CD4-positive, alpha-beta T cell treated with Interleukin-1 beta for 1 hour (primary cell): Measurements from ENCODE around the gene RFX4.
A peak's percentile ranks its signal among the peaks of the same experiment; 100 is the strongest.

Experiments used
- DNase-seq, 2 donors: peaks; one replicate each; pipeline ENCODE4 v3.0.0-alpha.2; 2020 to 2022

RFX4 gene

GRCh38 chr12:106767954-106768822, 185.4 kb downstream of the RFX4 start:
- DNase-seq, result no peak

GRCh38 chr12:106769078-106769477, 186.3 kb downstream of the RFX4 start:
- no peak for DNase-seq

GRCh38 chr12:106769546-106769945, 186.7 kb downstream of the RFX4 start:
- no peak for DNase-seq

GRCh38 chr12:106771425-106771824, 188.6 kb downstream of the RFX4 start:
- no peak for DNase-seq

- DNase-seq, result peak in 1 of 2 donors; percentile 10
Measured at GRCh38 chr12:106773286-106774004, 190.6 kb downstream of the RFX4 start.

- peak; percentile 86 to 88 for DNase-seq
Measured at GRCh38 chr12:106774005-106774807, 191.4 kb downstream of the RFX4 start, which contains the start of gene RIC8B. TSS of gene RIC8B (plus strand) at chr12:106774682. CDS start at chr12:106774746, 64 bp downstream.

GRCh38 chr12:106774808-106775524, 192.2 kb downstream of the RFX4 start:
- no peak for DNase-seq

- no peak for DNase-seq
Measured at GRCh38 chr12:106776897-106777296, 194.1 kb downstream of the RFX4 start.

- DNase-seq, result no peak
Measured at GRCh38 chr12:106780010-106780631, 197.3 kb downstream of the RFX4 start.

- DNase-seq, result no peak
Measured at GRCh38 chr12:106782619-106783018, 199.8 kb downstream of the RFX4 start.

GRCh38 chr12:106783515-106783914, 200.7 kb downstream of the RFX4 start:
- no peak for DNase-seq

GRCh38 chr12:106790020-106790419, 207.2 kb downstream of the RFX4 start:
- no peak for DNase-seq

- no peak for DNase-seq
Measured at GRCh38 chr12:106791531-106791930, 208.7 kb downstream of the RFX4 start.

GRCh38 chr12:106794369-106794768, 211.6 kb downstream of the RFX4 start:
- DNase-seq, result no peak

- no peak for DNase-seq
Measured at GRCh38 chr12:106801167-106801708, 218.4 kb downstream of the RFX4 start.

GRCh38 chr12:106801830-106802533, 219.2 kb downstream of the RFX4 start:
- DNase-seq, result no peak

GRCh38 chr12:106804668-106805067, 221.9 kb downstream of the RFX4 start:
- DNase-seq, result no peak
